ENCODE data around the gene AEN.

- TF ChIP-seq YY1 (IDR thresholded peaks at IDR 0.05; ENCODE audit: insufficient read depth, insufficient read length) = no peak
- no peak for TF ChIP-seq SUZ12 (IDR thresholded peaks at IDR 0.05; ENCODE audit: extremely low read depth, insufficient read depth, insufficient read length)
Measured at GRCh38 chr15:88574077-88574476, 47.1 kb upstream of the AEN start.

Measured in NT2/D1 (cell line).